Measurements from ENCODE around the gene RBL2.
"Not testable (repeated sequence)": the region's sequence is repeated elsewhere in the genome, so short reads cannot be mapped to it uniquely, and the experiment has no call there.

The RBL2 gene

DNA sequence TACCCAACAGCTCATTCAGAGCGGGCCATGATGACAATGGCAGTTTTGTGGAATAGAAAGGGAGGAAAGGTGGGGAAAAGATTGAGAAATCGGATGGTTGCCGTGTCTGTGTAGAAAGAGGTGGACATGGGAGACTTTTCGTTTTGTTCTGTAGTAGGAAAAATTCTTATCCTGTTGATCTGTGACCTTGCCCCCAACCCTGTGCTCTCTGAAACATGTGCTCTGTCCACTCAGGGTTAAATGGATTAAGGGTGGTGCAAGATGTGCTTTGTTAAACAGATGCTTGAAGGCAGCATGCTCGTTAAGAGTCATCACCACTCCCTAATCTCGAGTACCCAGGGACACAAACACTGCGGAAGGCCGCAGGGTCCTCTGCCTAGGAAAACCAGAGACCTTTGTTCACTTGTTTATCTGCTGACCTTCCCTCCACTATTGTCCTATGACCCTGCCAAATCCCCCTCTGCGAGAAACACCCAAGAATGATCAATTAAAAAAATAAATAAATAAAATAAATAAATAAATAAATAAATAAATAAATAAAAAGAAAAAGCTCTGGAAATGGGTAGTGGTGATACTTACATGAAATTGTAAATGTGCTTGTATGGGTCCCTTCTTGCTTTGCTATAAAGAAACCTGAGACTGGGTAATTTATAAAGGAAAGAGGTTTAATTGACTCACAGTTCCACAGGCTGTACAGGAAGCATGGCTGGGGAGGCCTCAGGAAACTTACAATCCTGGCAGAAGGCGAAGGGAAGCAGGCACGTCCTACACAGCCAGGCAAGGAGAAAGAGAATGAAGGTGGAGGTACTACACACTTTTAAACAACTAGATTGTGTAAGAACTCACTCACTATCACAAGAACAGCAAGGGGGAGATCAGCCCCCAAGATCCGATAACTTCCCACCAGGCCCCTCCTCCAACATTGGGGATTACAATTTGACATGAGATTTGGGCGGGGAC lies 105.8 kb downstream of the RBL2 start:
- DNase-seq, result not testable (repeated sequence)
